NCI-H2107 treated with DMSO at 0.1 percent for 48 hours (cell line): ENCODE data around the gene PNKD.

Source experiments
- DNase-seq: peaks from one replicate; lab custom pipeline; 2025; ENCODE audit not compliant: unreplicated experiment; lab: John Stamatoyannopoulos, UW

The PNKD gene

GRCh38 chr2:218256612-218257350 is 13.5 kb upstream of the PNKD start:
- no peak for DNase-seq

GRCh38 chr2:218257390-218257981 is 12.8 kb upstream of the PNKD start:
- no peak for DNase-seq

- no peak for DNase-seq
Measured at GRCh38 chr2:218259099-218259961, 11.0 kb upstream of the PNKD start.

DNA sequence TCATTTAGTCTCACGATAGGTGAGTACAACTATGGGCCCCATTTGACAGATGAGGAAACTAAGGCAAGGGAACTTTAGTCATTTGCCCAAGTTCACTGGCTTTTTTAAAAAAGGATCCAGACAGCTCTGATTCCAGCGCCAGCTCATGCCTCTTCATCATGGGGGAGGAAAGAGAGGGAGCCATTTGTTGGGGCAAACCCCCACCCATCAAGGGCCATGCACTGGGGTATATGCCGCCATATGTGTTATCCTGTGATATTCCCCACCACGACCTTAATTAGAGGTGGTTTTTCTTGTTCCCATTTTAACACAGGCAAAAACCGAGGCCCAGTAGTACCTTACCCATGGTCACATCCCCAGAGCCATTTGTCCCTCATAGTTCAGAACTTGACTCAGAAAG is 10.2 kb upstream of the PNKD start:
- DNase-seq = no peak

- no peak for DNase-seq
Measured at GRCh38 chr2:218260742-218261422, 9.4 kb upstream of the PNKD start, which contains the start of gene GPBAR1. TSS of gene GPBAR1 (plus strand) at chr2:218261015. CDS start at chr2:218262725, 1,710 bp downstream.

DNA sequence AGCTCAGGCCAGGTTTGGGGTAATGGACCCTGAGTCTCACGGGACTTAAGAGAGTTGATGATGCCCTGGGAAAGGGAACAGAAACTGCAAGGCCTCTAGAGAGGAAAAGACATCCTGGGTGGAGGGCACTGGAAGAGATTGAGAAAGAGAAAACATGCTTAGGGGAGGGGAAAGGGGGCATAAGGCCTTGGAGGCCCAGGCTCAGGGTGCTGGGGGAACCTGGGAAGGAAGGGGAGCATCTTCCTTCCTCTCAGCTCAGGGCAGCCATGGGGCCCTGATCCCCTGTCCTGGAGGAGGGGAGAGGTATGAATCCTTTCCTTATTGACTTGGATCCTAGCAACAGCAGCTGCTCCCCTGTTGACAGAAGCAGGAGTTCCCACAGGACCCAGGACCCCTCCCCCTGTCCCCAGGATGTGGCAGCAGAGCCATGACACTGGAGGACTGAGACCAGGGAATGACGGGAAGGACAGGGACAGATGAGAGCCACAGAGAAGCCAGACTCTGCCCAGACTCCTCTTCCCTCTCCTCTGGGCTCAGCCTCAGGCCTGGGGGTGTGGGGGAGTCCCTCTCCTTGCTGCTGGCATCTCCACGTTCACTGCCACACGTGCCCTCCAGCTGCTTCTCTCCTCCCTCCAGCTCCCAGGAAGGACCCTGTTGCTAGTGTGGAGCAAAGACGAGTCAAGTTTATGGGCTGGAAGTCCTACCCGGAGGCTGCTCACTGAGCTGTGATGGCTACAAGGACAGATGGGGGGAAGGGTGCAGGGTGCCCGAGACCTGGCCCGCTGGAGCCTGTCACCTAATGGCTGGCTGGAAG is 8.7 kb upstream of the PNKD start:
- DNase-seq = no peak

GRCh38 chr2:218262237-218262600 is 8.1 kb upstream of the PNKD start:
- no peak for DNase-seq

- no peak for DNase-seq
Measured at GRCh38 chr2:218262631-218263586, 7.4 kb upstream of the PNKD start.

DNA sequence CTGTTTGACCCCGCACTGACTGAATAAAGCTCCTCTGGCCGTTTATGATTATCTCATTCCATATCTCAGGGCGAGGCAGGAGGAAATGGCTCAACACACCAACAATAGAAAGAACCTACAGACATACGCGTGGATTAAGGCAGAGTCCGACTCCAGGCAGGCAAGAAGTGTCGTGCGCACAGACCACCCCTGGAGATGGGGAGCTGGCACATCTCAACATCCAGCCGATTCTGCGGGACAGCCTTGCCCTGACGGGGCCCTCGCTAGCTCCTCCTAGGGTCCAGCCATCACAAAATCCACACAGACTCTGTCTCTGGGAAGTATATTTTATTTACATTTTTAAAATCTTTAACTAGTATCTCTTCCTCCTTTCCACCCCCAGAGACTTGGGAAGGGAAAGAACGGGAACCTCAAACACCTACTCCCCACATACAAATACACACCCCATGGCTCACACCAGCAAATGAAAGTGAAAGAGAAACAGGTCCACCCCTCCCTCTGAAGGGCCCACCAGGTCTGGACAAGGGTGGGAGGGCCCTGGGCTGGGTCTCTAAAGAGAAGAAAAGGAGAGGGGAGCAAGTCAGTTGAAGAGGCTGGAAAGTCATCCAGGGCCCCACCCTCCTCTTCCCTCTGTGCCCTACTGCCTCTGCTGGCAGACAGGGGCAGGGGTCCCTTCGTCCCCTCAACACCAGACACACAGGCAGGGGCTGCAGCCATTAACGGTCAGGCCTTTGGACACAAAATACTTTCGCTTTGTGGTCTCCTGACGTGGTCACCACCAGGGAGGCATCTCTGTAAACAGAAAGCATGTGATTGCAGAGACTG is 6.3 kb upstream of the PNKD start:
- DNase-seq = no peak

- no peak for DNase-seq
Measured at GRCh38 chr2:218264773-218265561, 5.4 kb upstream of the PNKD start.

GRCh38 chr2:218265626-218266025 is 4.7 kb upstream of the PNKD start:
- DNase-seq = no peak

DNA sequence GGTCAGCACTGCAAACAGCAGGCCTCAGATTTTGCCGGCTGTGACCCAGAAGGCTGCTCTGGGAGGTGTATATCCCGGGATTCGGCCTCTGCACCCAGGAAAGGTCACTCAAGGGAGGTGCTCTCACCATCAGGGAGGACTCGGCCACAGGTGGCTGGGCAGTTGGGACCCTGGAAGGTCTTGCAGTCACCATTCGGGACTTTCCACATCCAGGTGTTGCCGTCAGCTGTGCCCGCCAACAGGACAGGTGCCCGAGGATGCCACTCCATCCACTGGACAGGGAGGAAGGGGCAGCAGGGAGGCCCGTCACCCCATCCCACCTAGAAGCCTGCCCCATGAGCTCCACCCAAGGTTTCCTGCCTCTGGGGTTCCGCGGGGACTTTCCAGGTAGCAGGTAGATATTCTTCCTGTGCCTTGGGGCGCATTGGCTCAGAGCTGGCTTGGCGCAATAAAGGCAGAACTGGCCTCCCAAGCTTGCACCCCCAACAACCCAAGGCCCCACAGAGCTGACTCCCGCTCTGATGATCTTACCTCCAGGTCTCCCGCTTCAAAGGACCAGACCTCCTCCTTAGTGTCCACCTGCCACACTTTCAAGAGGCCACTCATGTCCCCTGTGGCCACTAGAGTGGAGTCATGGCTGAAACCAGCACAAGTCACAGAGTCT is 3.9 kb upstream of the PNKD start:
- DNase-seq = no peak

- DNase-seq = no peak
Measured at GRCh38 chr2:218267259-218267658, 3.1 kb upstream of the PNKD start.

DNA sequence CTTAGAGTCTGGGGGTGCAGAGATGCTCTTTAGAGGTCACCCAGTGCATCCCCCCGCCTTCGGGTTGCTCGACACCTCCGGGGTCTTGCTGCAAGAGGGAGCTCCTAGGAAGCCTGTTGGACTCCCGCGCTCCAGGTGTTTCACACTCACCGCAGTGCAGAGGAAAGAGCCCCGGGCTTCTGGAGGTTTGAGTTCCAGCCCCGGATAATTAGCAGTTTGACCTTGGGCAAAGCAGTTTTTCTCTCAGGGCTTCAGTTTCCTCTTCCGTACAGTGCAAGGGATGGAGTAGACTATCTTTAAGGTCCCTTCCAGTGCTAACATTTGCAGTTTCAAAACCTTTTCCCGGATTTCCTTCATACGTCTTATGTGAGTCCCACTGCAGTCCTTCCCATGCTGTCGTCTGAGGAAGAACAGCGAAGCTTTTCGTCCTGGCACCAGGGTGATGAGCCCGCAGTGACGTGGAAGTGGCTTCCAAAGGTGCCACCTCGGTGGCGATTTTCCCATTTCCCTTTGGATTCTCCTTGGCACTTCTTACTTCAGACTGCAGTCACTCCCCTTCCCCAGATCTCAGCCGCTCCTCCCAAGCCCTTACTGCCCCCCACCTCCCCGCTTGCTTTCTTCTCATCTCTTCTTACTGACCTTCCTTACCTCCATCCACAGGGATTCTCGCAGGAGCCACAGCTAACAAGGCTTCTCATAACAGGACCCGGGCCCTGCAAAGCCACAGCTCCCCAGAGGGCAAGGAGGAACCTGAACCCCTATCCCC is 585 bp downstream of the PNKD start:
- no peak for DNase-seq

- DNase-seq = no peak
Measured at GRCh38 chr2:218271487-218271797, 1.1 kb downstream of the PNKD start.

DNA sequence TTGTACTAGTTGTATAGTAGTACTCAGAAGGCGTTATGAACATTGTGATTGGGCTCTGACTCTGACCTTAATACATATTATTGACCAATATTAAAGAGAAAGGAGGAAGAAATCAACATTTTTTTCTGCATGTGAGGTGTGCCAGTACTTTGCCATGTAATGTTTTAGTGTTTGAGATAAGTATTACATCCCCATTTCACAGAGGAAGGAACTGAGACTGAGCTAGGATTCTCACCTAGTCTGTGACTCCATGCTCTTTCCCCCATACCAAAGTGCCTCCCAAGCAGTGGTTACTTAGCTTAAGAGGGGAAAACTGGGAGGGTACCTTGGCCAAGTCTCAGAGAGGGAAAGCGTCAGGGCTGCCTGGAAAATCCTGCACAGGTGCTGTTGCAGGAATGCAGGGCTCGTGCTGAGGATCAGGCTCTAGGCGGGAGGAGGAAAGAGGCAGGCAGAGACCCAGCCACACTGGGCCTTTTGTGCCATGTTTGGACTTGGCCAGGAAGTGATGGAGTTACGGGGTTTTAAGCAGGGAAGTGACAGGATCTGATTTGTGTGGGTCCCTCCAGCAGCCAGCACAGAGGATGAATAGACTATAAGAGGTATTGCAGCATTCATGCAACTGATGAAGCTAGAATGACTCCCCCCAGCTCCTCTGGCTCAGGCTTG is 1.7 kb downstream of the PNKD start:
- DNase-seq = no peak
